Prostate gland (tissue), 2 donors: ENCODE measurements around the gene ANKRD23. TPM values are rescaled to one million over a fixed set of nuclear protein-coding genes. Genes with fewer than 3 reads are reported as not detected.

Source experiments
- DNase-seq: peaks from one replicate; pipeline ENCODE4 v3.0.0-alpha.2; 2019; ENCODE audit warnings: low spot score
- H3K27ac ChIP-seq, 2 donors: fragments of 200-600 bp; sonication (generic); 2 replicates each; pipeline ENCODE4 v1.5.1; 2017 to 2019
- H3K27me3 ChIP-seq: fragments of 200-600 bp; sonication (generic); replicated peaks from 2 replicates; pipeline ENCODE4 v1.5.1; 2019; ENCODE audit not compliant: insufficient read depth
- H3K36me3 ChIP-seq, 2 donors: fragments of 200-600 bp; sonication (generic); 1 replicate in 1 of 2; 2 replicates in 1 of 2; pipeline versions ENCODE4 v1.5.1 to v1.8.1; 2017 to 2019
- H3K4me1 ChIP-seq: fragments of 200-600 bp; sonication (generic); replicated peaks from 2 replicates; pipeline ENCODE4 v1.5.1; 2019
- H3K4me3 ChIP-seq, 2 donors: fragments of 200-600 bp; sonication (generic); 2 replicates each; pipeline ENCODE4 v1.5.1; 2017 to 2019
- H3K9me3 ChIP-seq: fragments of 200-600 bp; sonication (generic); 2 replicates; pipeline ENCODE4 v1.5.1; 2017
- POLR2A ChIP-seq: fragments of 450-650 bp; IDR thresholded peaks from one replicate; pipeline ENCODE4 v1.6.1; 2016; ENCODE audit warnings: antibody characterized with exemption, mild to moderate bottlenecking
- POLR2AphosphoS5 ChIP-seq: sonication (generic); formaldehyde crosslinking; IDR thresholded peaks from one replicate; pipeline ENCODE4 v1.6.1; 2017; ENCODE audit warnings: antibody characterized with exemption
- WGBS: methylation state at CpG from one replicate; pipeline ENCODE4 v1.1.5; 2018; 5-methylcytosine and 5-hydroxymethylcytosine counted together
- intact Hi-C: fragments of 100-400 bp; cut with DNase I; formaldehyde crosslinking; loops from one replicate; pipeline ENCODE4 v1.14.2; 2022
- total RNA-seq, 2 donors: library from RNA; depleted of rRNA; stranded (reverse); fragments of >200 nt; gene quantifications; one replicate each; pipeline ENCODE4 v1.1.0, GENCODE V29; 2016
- TF ChIP-seq, protein P1 (sequence below), 4 experiments: fragments of 200-600 bp in 2 of 4; fragments of 450-650 bp in 2 of 4; sonication (generic) in 2 of 4; IDR thresholded peaks; 1 replicate in 3 of 4; 2 replicates in 1 of 4; pipeline ENCODE4 v1.5.1; 2016 to 2019; ENCODE audit warnings: antibody characterized with exemption in 4 of 4, mild to moderate bottlenecking in 2 of 4, moderate library complexity in 2 of 4

ANKRD23 gene
- total RNA-seq, 2 donors from 2014 or later: 11.4 to 15.2 TPM

DNA sequence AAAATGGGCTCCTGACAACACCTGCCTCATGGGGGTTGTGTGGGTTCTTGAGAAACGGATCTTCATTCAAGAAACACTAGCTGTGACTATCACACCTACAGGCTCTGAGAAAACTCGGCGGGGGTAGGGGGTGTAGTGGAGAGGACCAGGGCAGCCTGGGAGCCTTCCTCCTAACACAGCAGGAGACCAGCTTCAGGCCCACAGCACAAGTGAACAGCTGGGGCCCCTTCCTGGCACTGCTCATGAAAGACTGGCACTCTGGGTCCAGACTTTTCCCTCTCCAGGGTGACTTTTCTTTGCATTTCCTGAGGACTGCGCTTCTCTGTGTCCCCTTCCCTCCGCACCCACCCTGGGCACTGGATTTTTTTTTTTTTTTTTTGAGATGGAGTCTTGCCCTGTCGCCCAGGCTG is 33.2 kb upstream of the ANKRD23 start:
- Histone ChIP-seq H3K9me3 (no peaks in the 10 kb centered on the region), H3K4me1 (no peaks in the 10 kb centered on the region), H3K36me3 (no peaks in the 10 kb centered on the region), H3K4me3 (no peak overlapping the region), H3K27me3 (no peaks in the 10 kb centered on the region), H3K27ac (no peak overlapping the region)
- 89% methylated on average over 6 of the region's 6 CpGs for WGBS
- no peak for DNase-seq
- intact Hi-C loops: no loop called here
- TF ChIP-seq POLR2AphosphoS5 (no peak), POLR2A (no peak)
- TF ChIP-seq, protein P1, sequence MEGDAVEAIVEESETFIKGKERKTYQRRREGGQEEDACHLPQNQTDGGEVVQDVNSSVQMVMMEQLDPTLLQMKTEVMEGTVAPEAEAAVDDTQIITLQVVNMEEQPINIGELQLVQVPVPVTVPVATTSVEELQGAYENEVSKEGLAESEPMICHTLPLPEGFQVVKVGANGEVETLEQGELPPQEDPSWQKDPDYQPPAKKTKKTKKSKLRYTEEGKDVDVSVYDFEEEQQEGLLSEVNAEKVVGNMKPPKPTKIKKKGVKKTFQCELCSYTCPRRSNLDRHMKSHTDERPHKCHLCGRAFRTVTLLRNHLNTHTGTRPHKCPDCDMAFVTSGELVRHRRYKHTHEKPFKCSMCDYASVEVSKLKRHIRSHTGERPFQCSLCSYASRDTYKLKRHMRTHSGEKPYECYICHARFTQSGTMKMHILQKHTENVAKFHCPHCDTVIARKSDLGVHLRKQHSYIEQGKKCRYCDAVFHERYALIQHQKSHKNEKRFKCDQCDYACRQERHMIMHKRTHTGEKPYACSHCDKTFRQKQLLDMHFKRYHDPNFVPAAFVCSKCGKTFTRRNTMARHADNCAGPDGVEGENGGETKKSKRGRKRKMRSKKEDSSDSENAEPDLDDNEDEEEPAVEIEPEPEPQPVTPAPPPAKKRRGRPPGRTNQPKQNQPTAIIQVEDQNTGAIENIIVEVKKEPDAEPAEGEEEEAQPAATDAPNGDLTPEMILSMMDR (IDR thresholded peaks at IDR 0.05): no peak

DNA sequence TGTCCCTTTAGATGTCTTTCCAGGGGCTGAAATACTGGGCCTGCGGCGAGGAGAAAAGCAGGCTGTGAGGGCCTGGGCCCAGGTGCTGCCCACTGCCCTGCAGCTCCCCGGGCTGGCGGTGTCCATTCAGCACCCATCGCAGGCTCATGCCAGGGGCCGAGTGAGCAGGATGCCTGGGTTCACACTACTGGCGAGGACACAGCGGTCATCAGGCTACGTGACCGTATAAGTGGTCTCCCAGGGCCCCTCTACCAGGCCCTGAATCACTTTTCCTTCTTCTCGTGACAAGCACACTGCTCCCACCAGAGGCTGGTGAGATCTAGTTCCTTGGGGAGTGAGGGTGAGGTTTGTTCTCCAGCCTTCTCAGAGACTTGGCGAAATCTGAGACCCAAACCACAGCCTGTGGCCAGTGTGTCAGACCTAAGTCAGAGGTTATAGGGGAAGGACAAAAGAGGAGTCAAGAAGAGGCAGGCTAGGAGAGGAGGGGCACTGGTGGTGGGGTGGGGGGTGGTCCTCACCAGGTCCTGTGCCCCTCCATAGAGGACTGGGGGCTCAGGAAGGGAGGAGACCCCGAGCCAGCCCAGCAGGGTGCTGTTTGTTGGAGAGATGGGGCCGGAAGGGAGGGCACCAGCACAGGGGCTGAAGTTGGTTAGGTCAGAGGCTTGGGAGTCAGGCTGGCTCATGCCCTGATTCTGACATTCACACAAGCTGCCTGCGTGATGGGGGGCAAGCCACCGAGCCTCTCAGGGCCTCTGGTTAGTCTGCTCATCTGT is 32.6 kb upstream of the ANKRD23 start:
- WGBS: 92% methylated on average over 16 of the region's 16 CpGs
- TF ChIP-seq, protein P1 (IDR thresholded peaks at IDR 0.05): no peak
- TF ChIP-seq POLR2A (no peak), POLR2AphosphoS5 (no peak)
- no peaks in the 10 kb centered on the region for H3K4me1 ChIP-seq
- no peaks in the 10 kb centered on the region for H3K27me3 ChIP-seq
- no peak for DNase-seq
- H3K36me3 ChIP-seq: no peaks in the 10 kb centered on the region
- intact Hi-C loops: no loop called here
- no peaks in the 10 kb centered on the region for H3K9me3 ChIP-seq
- no peak overlapping the region for H3K27ac ChIP-seq
- no peak overlapping the region for H3K4me3 ChIP-seq

DNA sequence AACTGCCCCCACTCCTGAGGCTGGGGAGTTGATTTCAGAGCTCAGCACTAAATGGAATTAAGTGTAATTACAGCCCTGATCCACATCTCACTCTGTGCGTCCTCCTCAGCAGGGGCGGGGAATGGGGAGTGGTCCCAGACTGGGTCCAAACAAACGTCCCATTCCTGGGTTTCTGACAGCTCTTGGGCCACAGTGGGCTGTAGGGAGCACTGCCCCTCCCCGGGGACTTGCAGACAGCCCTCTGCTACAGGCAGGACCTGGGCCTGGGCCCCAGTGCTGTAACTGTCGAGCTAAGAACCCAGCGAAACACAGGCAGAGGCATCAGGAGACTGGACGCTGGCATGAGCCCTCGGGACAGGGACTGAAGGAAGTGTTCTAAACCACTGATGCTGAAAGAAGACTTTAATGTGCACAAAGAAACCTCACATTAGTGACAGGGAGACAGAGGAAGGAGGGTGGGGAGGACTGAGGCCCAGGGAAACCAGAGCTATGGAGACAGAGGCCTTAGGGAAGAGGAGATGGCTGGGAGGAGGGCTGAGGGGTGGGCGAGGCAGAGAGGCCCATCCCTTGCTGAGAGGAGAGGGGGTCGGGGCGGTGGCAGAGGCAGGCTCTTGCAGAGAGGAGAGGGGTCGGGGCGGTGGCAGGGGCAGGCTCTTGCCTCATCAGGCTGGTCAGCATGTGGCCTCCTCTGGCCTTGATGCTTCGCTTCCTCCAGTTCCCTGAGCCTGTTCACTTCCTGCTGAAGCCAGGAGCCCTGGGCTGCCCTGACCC is 31.9 kb upstream of the ANKRD23 start:
- TF ChIP-seq POLR2AphosphoS5 (no peak), POLR2A (no peak)
- TF ChIP-seq, protein P1 (IDR thresholded peaks at IDR 0.05): no peak
- no peak overlapping the region for H3K27ac ChIP-seq
- no peaks in the 10 kb centered on the region for H3K36me3 ChIP-seq
- no peaks in the 10 kb centered on the region for H3K4me1 ChIP-seq
- no peak overlapping the region for H3K4me3 ChIP-seq
- WGBS: 67% methylated on average over 14 of the region's 14 CpGs
- intact Hi-C loops: no loop called here
- no peaks in the 10 kb centered on the region for H3K27me3 ChIP-seq
- no peaks in the 10 kb centered on the region for H3K9me3 ChIP-seq
- no peak for DNase-seq

DNA sequence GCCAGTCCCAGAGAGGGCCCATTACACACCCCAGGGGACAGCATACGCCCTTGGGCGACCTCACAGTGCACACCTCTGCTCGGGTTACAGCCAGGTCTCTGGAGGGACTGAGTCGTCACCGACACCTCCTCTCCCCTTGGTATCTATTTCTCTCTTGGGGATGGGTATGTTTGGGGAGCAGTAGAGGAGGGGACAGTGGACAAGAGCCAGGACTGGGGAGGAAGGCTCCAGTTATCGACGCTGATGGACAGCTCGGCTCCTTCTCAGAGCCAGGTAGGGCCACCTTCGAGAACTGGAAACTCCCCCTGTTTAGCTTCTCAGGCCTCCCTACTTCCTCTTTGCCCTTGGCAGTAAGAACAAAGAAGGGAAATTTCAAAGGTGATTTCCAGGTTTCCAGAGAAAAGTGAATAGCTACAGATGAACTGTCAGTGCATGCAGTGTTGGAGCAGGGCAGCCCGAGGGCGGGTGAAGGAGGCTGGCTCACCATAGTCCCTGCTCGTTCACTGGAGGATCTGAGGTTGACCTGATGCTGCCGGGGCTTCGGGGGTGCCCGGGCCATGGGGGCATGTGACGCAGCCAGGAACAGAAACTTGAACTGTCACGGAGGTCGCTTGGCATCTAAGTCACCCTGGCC is 30.5 kb upstream of the ANKRD23 start:
- no peaks in the 10 kb centered on the region for H3K4me1 ChIP-seq
- 27% methylated on average over 18 of the region's 18 CpGs for WGBS
- no peak for DNase-seq
- peak; percentile 7 for TF ChIP-seq POLR2AphosphoS5
- TF ChIP-seq POLR2A: no peak
- H3K36me3 ChIP-seq: no peaks in the 10 kb centered on the region
- H3K27ac ChIP-seq: peak overlapping the region; percentile 46 to 53
- intact Hi-C loops: no loop called here
- H3K9me3 ChIP-seq: no peaks in the 10 kb centered on the region
- no peaks in the 10 kb centered on the region for H3K27me3 ChIP-seq
- no peak overlapping the region for H3K4me3 ChIP-seq

DNA sequence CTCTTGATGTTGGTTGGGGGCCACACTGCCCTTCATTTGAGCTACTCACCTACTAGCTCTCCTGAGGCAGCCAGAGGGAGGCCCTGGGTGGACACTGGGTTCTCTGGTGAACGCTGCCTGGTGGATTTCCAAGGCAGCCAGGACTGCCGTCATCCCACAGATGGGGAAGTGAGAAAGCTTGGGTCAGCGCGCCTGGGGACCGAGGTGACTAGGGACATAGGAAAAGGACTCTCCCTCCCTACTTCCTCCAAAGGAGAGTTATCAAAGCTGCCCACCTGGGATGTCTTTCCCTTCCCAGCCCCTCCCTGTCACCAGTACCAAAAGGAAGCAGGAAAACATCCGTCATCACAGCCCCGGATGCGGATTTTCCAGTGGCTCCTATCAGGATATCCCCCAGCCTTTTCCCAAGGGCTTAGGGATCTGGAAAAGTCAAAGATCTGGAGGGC is 29.9 kb upstream of the ANKRD23 start:
- Histone ChIP-seq H3K36me3 (no peaks in the 10 kb centered on the region), H3K4me3 (no peak overlapping the region), H3K4me1 (no peaks in the 10 kb centered on the region), H3K27ac (peak overlapping the region; percentile 46 to 53), H3K27me3 (no peaks in the 10 kb centered on the region), H3K9me3 (no peaks in the 10 kb centered on the region)
- no peak for TF ChIP-seq POLR2AphosphoS5
- TF ChIP-seq, protein P1 (IDR thresholded peaks at IDR 0.05): no peak
- TF ChIP-seq POLR2A: no peak
- no peak for DNase-seq
- WGBS: 57% methylated on average over 8 of the region's 8 CpGs
- intact Hi-C loops: no loop called here
